ENCODE data around the gene ZFHX2.

Gene ZFHX2

GRCh38 chr14:23481979-23482822 is 69.4 kb downstream of the ZFHX2 start:
- no peak overlapping the region for H3K27ac ChIP-seq
- no peak for DNase-seq (ENCODE audit: low read depth, low spot score)

GRCh38 chr14:23481362-23481970 is 70.1 kb downstream of the ZFHX2 start:
- no peak overlapping the region for H3K27ac ChIP-seq
- no peak for DNase-seq (ENCODE audit: low read depth, low spot score)

- H3K27ac ChIP-seq, result no peak overlapping the region
- DNase-seq (ENCODE audit: low read depth, low spot score), result no peak
These were observed 73.3 kb downstream of the ZFHX2 start for GRCh38 chr14:23478109-23478759.

GRCh38 chr14:23470947-23471346 is 80.6 kb downstream of the ZFHX2 start:
- DNase-seq (ENCODE audit: low read depth, low spot score), result no peak
- no peak overlapping the region for H3K27ac ChIP-seq

Data from epithelial cell of prostate (primary cell).